ENCODE data around the gene NDUFAF5.

GRCh38 chr20:13772529-13772928 lies 12.3 kb upstream of the NDUFAF5 start:
- TF ChIP-seq CTCF (conservative IDR thresholded peaks at IDR 0.05 in 1 of 2, IDR thresholded peaks at IDR 0.05 in 1 of 2; ENCODE audit: extremely low read depth in 1 of 2, insufficient read depth in 1 of 2, low read depth in 1 of 2, low read length in 2 of 2): no peak
- TF ChIP-seq EZH2 (IDR thresholded peaks at IDR 0.05; ENCODE audit: borderline replicate concordance, low read length): no peak

Measured in mammary epithelial cell (primary cell).